Measurements from ENCODE around the gene DISC1.
A peak's percentile ranks its signal among the peaks of the same experiment; 100 is the strongest.
"Not testable (repeated sequence)": the region's sequence is repeated elsewhere in the genome, so short reads cannot be mapped to it uniquely, and the experiment has no call there.

DISC1 gene

GRCh38 chr1:231735941-231736340, 109.4 kb downstream of the DISC1 start:
- DNase-seq = no peak

DNA sequence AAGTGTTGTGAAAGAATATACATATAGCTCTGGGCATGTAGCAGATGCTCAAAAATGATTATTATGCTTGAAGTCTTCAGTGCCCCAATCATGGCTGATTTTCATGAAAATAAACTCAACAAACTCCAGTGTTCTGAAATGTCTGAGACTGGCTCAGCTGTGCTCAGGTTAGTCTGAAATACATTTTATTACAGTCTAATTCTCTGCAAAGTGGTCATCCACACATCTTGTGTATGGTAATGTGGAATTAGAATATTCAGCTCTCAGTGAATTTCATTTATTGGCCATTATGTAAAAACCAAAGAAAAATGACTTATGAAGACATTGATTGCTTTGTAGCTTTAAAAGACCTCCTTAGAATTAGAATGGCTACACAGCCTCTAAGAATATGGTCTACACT, 109.9 kb downstream of the DISC1 start:
- no peak for DNase-seq

DNA sequence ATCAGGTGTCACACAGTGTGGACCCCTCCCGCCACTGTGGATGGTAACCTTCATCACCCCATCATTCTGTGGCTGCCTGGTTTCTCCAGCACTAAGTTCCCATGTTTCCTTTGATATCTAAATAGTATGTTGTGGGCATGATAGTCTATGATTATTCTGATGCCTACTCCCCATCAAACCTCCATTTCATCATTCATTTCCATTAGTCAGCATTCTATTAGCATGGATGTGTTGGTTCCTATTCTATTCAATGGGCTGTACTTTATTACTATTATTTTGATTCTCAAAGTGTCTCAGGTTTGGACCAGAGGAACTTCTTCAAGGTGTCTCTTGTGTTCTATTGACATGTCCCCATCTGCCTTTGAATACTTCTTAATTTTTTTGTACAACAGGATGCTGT, 112.0 kb downstream of the DISC1 start:
- DNase-seq = no peak

DNA sequence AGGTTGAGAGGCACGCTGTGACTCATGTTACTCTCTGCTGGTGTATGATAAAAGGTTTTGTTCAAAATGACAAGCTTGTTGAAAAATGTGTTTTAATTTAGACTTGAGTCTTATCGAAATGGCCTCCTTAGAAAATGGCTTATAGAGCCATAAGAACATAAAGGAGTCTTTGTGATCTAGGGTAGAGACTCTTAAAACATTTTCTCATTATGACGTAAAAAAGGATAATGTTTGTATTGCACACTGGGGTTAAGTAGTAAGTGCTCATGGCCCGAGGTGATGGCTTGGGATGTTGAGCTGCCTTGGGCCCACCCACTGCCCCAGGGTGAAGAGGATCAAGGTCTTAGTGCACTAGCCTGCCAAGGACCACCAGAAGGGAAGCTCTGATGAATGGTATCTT, 117.4 kb downstream of the DISC1 start:
- DNase-seq = no peak

DNA sequence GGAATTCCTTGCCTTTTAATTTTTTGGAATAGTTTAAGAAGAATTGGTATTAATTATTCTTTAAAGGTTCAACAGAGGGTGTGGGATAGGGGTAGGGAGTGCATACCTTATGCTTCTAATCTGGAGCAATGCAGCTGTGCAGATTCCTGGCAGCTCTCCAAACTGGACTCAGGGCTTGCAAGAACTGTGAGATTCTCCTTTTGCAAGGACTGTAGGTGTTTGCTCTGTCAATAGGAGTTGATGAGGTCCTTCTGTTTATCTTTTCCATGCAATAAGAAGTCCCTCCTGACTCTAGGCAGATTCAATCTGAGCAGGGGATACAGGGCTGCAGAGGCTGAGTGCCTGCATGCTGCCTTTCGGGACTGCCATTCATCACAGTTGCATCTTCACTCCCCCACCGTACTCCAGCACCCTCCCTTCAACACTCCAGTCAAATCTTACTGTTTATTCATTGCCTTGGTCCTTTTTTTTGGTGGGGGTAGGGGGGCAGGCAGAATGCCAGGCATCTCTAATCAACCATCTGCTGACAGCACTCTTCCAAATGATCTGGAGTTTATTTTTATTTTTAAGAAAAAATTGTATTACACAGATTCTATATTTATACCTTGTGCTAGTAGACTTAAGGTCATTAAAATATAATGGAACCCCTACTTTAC, 122.3 kb downstream of the DISC1 start:
- no peak for DNase-seq

DNA sequence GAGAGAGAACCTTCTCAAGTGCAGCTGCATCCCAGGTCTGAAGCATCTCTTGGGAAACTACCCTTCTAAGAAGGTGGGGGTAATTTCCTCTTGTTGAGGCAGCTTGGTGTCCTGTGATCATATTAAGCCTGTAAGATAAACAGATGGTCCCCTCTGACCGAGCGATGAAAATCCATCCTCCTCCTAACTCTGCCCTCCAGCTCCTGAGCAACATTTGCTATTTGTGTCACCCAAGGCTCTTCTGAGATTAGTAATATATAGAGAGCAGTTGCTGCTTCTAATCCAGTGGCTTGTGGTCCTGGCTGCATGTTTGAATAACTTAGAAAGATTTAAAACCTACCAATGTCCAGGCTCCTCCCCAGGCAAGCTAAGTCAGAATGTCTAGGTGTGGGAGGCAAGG, 123.7 kb downstream of the DISC1 start:
- DNase-seq = no peak

DNA sequence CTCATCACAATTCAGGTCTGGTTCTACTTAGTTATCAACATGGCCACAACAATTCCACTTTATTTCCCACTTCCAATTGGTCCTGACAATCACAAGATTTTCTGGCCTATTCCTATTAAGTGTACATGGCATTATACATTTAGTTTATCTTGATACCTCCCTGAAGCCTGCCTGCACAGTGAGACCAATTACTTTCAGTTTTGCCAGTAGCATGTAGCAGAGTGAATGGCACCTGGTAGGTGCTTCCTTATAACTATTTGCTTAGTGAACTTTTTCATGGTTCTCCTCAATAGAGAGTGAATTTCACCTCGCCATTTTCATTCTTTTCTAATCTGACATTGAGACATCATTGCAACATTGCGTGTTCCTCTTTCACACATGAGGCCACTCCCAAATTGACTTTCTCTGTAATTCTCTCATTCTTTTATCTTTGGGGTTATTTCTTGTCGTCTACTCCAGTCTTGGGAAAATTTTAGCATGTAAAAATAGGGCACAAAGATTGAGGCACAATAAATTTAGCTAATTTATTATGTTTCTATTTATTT, 124.3 kb downstream of the DISC1 start:
- no peak for DNase-seq

DNA sequence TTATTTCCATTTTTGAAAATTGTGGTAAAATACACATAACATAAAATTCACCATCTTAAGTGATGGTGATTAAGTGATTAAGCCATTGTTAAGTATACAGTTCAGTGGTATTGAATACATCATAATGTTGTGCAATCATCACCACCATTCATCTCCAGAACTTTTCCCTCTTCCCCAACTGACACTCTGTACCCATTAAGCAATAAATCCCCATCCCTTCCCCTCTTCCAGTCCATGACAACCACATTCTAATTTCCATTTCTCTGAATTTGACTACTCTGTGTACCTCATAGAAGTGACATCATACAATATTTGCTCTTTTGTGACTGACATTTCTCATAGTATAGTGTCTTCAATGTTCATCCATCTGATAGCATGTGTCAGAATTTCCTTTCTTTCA, 124.8 kb downstream of the DISC1 start:
- no peak for DNase-seq

DNA sequence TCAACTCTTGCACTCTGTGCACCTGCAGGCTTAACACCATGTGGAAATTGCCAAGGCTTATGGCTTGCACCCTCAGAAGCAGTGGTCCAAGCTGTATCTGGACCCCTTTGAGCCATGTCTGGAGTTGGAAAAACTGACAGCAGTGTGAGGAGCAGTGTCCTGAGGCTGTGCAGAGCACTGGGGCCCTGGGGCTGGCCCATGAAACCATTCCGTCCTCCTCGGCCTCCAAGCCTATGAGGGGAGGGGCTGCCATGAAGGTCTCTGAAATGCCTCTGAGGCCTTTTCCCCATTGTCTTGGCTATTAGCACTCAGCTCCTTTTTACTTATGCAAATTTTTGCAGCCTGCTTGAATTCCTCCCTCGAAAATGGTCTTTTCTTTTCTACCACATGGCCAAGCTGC, 126.7 kb downstream of the DISC1 start:
- no peak for DNase-seq

DNA sequence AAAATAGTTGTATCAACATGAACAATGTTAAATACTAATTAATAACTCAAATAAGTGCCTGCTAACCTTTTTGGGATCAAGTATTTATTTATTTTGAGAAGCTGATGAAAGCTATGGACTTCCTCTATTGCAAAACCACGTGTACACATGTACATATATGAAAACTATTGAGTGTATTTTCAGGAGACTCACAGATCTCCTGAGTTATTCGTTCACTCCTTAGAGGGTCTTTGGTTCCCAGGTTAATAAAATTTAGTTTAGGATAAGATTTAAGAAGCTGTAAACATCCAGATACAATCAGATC, 130.5 kb downstream of the DISC1 start:
- DNase-seq = no peak

DNA sequence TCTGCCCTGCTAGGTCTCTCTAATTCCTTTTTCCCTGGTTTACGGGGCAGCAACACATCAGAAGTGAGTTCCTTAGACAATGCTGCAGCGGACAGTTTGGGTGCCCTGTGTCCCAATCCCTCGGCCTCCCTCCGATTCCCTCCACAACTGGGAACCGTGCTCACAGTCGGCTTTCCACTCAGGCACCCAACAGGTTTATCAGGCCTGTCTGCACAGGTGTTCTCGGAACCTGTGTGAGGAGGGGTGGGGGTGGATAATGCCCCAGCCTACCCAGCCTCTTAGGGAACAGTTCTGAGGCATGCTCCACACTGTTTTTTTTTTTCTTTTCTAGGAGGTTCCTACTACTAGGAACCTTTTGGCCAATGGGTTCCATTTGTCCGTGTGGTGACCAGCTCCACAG, 131.2 kb downstream of the DISC1 start:
- DNase-seq = no peak

DNA sequence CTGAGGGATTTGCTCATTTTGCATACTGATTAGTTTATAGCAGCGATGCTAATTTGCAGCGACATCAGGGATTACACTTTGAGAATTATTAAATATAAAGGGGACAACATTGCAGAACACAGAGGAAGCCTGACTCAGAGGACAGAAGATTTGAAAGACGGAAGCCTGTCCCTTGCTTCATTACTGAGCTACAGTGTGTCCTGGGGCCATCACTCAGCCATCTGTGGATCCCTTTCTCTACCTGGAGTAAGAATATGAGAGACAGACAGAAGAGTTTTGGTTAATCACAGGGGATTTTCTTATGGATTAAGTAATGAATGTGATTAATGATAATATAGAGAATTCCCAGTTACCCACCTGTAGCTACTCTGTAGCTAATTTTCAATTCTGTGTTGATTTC, 134.7 kb downstream of the DISC1 start:
- DNase-seq = no peak

- DNase-seq = no peak
Measured at GRCh38 chr1:231761747-231762541, 135.4 kb downstream of the DISC1 start.

DNA sequence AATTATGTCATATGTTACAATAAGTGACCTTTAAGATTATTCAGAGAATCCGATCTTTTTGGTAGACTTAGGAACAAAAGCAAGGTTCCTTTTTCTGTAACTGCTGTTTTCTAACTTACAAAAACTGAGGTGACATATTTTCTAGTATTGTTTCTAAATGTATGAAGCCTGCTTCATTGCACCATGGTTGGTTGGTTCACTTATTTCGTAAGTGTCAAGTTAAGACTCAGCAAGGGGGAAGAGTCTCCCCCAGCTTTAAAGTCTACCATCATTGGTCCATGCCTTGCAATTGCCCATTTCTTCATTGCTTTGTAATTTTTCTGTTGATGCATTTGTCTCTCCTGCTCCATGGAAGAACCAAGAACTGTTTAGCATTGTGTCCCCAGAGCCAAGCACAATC, 136.9 kb downstream of the DISC1 start:
- no peak for DNase-seq

GRCh38 chr1:231765825-231766224, 139.2 kb downstream of the DISC1 start:
- not testable (repeated sequence) for DNase-seq

- DNase-seq = no peak
Measured at GRCh38 chr1:231767471-231767870, 140.9 kb downstream of the DISC1 start.

- no peak for DNase-seq
Measured at GRCh38 chr1:231768416-231768815, 141.8 kb downstream of the DISC1 start.

- DNase-seq = no peak
Measured at GRCh38 chr1:231770506-231771175, 144.1 kb downstream of the DISC1 start.

GRCh38 chr1:231774719-231775335, 148.2 kb downstream of the DISC1 start:
- DNase-seq = peak; percentile 8

DNA sequence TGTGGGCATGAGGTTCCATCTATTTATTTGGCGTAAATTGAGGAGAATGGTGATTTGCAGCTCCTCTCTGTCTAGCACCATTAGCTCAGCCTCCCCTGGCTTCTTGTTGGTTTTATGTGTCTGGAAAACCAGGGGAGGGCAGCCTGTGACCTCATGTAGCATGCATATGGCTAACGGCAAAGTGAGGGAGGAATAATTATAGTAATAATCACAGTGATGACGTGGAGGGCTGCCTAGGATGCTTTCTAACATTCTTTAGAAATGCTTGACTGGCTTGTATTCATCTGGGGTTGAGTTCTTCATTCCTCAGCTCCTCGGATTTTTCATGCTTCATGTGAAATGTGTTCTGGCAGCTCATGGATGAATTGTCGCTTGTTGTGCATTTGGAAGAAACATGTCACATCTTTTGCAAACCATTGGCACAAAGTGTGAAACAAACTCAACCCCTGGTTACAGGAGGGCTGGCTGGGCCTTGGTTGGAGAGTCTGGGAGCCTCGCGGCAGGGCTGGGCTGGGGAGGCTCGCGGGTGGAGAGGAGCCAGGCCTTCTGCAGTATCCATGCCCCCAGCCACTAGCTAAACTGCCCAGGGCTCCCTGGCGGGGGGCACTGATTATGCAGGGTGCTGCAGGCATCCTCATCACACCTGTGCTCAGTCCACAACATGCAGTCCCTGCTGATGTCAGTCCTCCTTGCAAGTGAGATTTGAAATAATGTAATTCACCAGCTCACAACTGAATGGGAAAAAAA, 149.6 kb downstream of the DISC1 start:
- DNase-seq = peak; percentile 94

GRCh38 chr1:231776757-231777062, 150.1 kb downstream of the DISC1 start:
- DNase-seq = no peak

- peak; percentile 53 for DNase-seq
Measured at GRCh38 chr1:231778009-231778719, 151.6 kb downstream of the DISC1 start.

Data from eye (tissue), 1 donor.